GM21390 (cell line): ENCODE measurements around the gene TCERG1L.
"Not testable (repeated sequence)": the region's sequence is repeated elsewhere in the genome, so short reads cannot be mapped to it uniquely, and the experiment has no call there.

Experiments
- ATAC-seq: cut with Tn5 transposase; IDR thresholded peaks from one replicate; pipeline ENCODE4 v1.9.1; 2021; ENCODE audit not compliant: unreplicated experiment

TCERG1L gene

GRCh38 chr10:131091682-131092081 is 219.8 kb downstream of the TCERG1L start:
- ATAC-seq: no peak

GRCh38 chr10:131090761-131091661 is 220.5 kb downstream of the TCERG1L start:
- no peak for ATAC-seq

GRCh38 chr10:131089861-131090260 is 221.7 kb downstream of the TCERG1L start:
- ATAC-seq: no peak

- no peak for ATAC-seq
These were observed 222.4 kb downstream of the TCERG1L start for GRCh38 chr10:131089150-131089549.

GRCh38 chr10:131088619-131089018 is 222.9 kb downstream of the TCERG1L start:
- no peak for ATAC-seq

- no peak for ATAC-seq
These were observed 223.9 kb downstream of the TCERG1L start for GRCh38 chr10:131087464-131088215.

- no peak for ATAC-seq
These were observed 225.0 kb downstream of the TCERG1L start for GRCh38 chr10:131086511-131086910.

- no peak for ATAC-seq
These were observed 225.4 kb downstream of the TCERG1L start for GRCh38 chr10:131086094-131086493.

- ATAC-seq: no peak
These were observed 226.2 kb downstream of the TCERG1L start for GRCh38 chr10:131085091-131085860.

GRCh38 chr10:131084791-131085090 is 226.8 kb downstream of the TCERG1L start:
- no peak for ATAC-seq

GRCh38 chr10:131083915-131084790 is 227.4 kb downstream of the TCERG1L start:
- ATAC-seq: no peak

GRCh38 chr10:131082991-131083481 is 228.5 kb downstream of the TCERG1L start:
- ATAC-seq: no peak

GRCh38 chr10:131082201-131082850 is 229.2 kb downstream of the TCERG1L start:
- ATAC-seq: no peak

- ATAC-seq: no peak
These were observed 229.7 kb downstream of the TCERG1L start for GRCh38 chr10:131081786-131082185.

GRCh38 chr10:131081376-131081775 is 230.1 kb downstream of the TCERG1L start:
- ATAC-seq: no peak

GRCh38 chr10:131080571-131080970 is 230.9 kb downstream of the TCERG1L start:
- ATAC-seq: no peak

GRCh38 chr10:131079314-131079713 is 232.2 kb downstream of the TCERG1L start:
- ATAC-seq: no peak

GRCh38 chr10:131078882-131079280 is 232.6 kb downstream of the TCERG1L start:
- ATAC-seq: not testable (repeated sequence)

GRCh38 chr10:131078131-131078881 is 233.2 kb downstream of the TCERG1L start:
- ATAC-seq: no peak
